Transverse colon (tissue), 4 donors: ENCODE results near the gene CYP2A7.

Experiments used
- CTCF ChIP-seq, 5 experiments: fragments of 200-600 bp in 3 of 5; fragments of 450-650 bp in 2 of 5; sonication (generic) in 3 of 5; IDR thresholded peaks; 1 replicate in 2 of 5; 2 replicates in 3 of 5; pipeline ENCODE4 v1.5.1; 2016 to 2017; ENCODE audit warnings: antibody characterized with exemption in 5 of 5, inconsistent platforms in 3 of 5, mild to moderate bottlenecking in 2 of 5, moderate library complexity in 1 of 5
- POLR2A ChIP-seq: fragments of 450-650 bp; IDR thresholded peaks from one replicate; pipeline ENCODE4 v1.6.1; 2016; ENCODE audit warnings: antibody characterized with exemption, mild to moderate bottlenecking, moderate library complexity
- POLR2AphosphoS5 ChIP-seq, 3 donors: sonication (generic); formaldehyde crosslinking; IDR thresholded peaks; one replicate each; pipeline ENCODE4 v1.6.1; 2016; ENCODE audit warnings: antibody characterized with exemption in 3 of 3

GRCh38 chr19:40907968-40908735 is 26.1 kb upstream of the CYP2A7 start:
- no peak for TF ChIP-seq CTCF (IDR thresholded peaks at IDR 0.05)
- no peak for TF ChIP-seq POLR2A
- no peak for TF ChIP-seq POLR2AphosphoS5 (IDR thresholded peaks at IDR 0.05)
